GM23248 (cell line): ENCODE results near the gene LHFPL2.

Experiments
- EZH2 ChIP-seq: fragments of 200-600 bp; sonication (generic); IDR thresholded peaks from 2 replicates; pipeline ENCODE4 v1.6.1; 2018; ENCODE audit warnings: antibody characterized with exemption, mild to moderate bottlenecking; ENCODE audit not compliant: insufficient read depth, poor library complexity, severe bottlenecking
- EZH2phosphoT487 ChIP-seq: fragments of 200-600 bp; sonication (generic); IDR thresholded peaks from 2 replicates; pipeline ENCODE4 v1.6.1; 2018; ENCODE audit warnings: antibody characterized with exemption, moderate library complexity, mild to moderate bottlenecking, low read depth; ENCODE audit not compliant: insufficient read depth

DNA sequence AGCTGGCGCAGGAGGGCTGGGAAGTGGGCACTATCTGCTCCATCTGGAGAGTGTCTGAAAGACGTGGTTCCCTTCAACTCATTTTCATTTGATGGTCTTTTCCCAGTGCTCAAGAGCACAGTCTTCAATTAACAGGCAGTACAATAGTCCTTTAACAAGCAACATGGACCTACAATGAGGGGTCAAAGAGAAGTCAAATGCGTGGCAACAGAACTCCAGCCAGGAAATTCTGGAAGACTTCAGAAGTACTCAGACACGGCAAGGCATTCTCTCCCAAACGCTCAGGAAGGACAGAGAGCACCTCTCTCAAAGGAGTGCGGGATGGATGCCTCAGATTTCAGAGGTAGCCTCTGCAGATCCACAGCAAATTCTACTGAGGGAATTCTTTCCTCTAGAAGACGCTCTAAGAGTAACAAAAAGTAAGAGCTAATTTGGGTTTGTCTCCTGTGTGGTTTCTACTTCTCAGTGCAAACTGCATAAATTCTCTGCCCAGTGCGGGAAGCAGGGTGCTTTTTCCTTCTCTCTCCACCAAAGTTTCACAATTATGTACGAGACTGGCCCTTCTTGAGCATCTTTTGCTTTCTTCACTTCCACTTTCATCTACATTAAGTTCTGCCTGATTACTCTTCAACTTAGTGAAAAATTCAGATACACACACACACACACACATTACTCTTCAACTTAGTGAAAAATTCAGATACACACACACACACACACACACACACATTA is 56.4 kb downstream of the LHFPL2 start:
- TF ChIP-seq EZH2 (no peak), EZH2phosphoT487 (no peak)
